Activated naive CD8-positive, alpha-beta T cell treated with anti-CD3 and anti-CD28 coated beads, Interleukin-2, amount 50 U/mL, for 16 hours (primary cell): ENCODE results near the gene RAB36.
"Not testable (repeated sequence)": the region's sequence is repeated elsewhere in the genome, so short reads cannot be mapped to it uniquely, and the experiment has no call there.

ENCODE experiments used
- DNase-seq: peaks from one replicate; pipeline ENCODE4 v3.0.0-alpha.2; 2020; ENCODE audit warnings: low read depth, low spot score

RAB36 gene

DNA sequence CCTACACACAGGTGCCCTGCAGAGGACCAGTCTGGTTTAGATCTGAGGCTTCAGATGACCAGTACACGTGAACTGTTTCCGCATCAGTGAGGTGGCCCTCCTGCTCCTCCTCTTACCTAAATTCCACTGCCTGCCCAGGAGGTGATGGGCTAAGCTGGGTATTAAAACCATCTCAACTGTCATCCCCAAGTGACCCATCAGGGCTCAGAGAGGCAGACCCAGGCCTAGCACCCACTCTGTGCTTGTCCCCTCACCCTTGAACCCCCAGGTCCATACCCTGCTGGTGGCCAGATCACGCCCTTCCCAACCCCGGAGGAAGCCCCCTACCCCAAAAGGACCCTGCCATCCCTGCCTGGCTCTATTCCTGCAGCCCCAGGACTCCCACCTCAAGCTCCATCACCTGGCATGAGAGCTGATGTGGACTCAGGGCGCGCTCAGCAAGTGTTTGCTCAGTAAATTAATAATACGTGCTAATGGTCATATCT, 24.8 kb upstream of the RAB36 start:
- DNase-seq, result no peak

DNA sequence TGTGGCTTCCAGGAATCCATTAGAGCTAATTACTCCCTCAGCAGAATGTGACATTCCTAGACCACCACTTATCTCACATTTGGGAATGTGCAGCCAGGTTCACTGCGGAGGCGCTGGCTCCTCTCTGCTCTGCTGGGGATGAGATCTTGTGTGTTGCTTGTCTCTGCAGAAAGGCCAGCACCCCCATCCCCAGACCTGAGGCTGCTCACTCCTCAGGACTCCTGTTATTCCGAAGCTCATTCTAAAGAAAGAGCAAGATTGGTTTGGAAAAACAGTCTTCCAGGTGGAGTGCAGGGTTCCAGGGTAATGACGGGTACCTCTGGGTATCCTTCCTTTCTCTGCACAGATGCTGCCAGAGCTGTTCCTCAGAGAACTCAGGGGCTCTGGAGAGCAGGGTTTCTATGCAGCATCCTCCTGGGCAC, 24.3 kb upstream of the RAB36 start:
- DNase-seq, result no peak

DNA sequence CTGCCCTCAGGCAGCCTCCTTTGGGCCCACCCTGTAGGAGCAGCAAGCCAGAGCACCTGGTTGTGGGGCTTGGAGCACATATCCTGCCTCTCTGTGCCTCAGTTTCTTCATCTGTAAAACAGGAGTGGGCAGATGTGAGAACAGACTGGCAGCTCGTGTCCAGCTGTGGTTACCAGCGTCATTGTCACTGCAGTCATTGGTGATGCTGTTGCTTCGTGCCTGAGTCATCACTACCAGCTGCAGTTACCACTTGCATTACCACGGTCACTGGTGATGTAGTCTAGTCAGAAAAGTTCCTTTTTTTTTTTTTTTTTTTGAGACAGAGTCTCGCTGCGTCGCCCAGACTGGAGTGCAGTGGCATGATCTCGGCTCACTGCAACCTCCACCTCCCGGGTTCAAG, 23.9 kb upstream of the RAB36 start:
- no peak for DNase-seq

DNA sequence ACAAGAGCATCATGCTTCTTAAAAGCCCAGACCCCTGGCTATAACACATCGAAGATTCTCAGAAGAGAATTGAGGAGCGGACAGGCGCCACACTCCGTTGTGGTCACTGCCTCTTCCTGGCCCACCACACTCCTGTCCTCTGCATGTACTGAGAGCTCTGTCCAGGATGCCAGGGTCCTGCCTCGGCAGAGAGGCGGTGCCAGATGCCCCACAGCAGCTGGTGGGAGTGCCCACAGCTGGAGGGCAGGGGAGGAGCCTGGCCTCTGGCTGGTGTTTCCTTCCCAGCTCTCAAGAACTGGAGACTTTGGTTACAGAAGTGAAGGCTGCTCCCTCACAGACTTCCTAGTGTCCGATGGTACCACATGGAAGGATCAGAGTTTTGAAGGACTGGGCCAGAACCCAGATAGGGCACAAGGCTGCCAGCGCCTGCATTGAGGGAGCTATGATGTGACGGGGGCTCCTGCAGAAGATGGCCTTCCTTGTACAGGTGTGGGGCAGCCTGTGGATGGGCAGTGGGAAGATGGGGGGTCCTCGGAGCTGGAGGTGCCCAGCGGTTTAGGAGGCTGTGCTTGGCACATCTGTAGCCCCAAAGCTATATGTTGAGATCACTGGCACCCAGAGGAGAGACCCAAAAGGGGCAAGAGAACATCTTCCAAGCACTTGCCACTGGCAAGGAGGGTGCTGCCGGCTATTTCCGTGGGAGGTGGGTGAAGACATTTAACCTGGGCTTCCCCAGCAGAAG, 22.9 kb upstream of the RAB36 start:
- DNase-seq, result no peak

DNA sequence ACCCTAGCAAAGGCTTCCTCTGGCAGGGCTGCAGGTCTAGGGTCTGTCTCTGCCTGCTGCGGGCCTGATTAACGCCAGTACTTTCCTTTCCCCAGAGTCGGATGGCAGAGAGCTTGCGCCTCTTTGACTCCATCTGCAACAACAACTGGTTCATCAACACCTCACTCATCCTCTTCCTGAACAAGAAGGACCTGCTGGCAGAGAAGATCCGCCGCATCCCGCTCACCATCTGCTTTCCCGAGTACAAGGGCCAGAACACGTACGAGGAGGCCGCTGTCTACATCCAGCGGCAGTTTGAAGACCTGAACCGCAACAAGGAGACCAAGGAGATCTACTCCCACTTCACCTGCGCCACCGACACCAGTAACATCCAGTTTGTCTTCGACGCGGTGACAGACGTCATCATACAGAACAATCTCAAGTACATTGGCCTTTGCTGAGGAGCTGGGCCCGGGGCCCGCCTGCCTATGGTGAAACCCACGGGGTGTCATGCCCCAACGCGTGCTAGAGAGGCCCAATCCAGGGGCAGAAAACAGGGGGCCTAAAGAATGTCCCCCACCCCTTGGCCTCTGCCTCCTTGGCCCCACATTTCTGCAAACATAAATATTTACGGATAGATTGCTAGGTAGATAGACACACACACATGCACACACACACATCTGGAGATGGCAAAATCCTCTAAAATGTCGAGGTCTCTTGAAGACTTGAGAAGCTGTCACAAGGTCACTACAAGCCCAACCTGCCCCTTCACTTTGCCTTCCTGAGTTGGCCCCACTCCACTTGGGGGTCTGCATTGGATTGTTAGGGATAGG, 22.1 kb upstream of the RAB36 start:
- DNase-seq, result no peak

DNA sequence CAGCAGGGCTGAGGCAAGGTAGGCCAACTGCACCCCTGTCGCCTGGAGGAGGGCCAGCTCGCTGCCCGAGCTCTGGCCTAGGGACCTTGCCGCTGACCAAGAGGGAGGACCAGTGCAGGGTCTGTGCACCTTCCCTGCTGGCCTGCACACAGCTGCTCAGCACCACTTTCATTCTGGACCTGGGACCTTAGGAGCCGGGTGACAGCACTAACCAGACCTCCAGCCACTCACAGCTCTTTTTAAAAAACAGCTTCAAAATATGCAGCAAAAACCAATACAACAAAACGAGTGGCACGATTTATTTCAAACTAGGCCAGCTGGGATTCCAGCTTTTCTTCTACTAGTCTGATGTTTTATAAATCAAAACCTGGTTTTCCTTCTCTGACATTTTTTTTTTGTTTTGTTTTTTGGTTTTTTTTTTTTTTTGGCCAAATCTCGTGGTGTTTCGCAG, 21.4 kb upstream of the RAB36 start:
- no peak for DNase-seq

DNA sequence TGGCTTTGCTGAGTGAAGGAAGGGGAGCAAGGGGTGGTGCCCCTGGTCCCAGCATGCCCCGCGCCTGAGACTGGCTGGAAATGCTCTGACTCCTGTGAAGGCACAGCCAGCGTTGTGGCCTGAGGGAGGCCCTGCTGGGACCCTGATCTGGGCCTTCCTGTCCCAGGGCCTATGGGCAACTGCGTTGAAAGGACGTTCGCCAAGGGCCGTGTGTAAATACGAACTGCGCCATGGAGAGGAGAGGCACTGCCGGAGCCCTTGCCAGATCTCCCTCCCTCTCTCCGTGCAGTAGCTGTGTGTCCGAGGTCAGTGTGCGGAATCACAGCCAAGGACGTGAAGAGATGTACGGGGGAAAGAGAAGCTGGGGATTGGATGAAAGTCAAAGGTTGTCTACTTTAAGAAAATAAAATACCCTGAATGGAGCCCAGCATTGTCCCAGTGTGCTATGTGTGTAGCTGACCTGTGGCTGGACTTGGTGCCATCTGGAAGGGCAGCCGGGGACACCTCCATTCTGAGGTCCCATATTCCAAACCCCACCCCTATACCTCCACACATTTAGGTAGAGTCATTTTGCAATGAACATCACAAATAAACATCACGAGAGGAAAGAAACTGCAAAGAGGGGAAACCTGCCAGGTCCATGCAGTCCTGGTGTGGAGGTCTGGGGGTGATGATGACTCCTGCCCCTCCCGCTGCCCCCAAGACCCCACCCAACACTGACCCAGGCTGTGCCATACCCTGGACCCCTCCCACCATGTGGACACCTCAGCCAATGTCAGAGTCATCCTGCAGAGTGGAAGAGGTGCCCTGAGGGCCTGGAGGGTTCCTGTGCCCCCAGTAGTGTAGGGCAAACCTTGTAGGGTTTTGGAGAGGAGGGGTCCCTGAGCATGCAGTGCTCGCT, 20.4 kb upstream of the RAB36 start:
- DNase-seq, result no peak

DNA sequence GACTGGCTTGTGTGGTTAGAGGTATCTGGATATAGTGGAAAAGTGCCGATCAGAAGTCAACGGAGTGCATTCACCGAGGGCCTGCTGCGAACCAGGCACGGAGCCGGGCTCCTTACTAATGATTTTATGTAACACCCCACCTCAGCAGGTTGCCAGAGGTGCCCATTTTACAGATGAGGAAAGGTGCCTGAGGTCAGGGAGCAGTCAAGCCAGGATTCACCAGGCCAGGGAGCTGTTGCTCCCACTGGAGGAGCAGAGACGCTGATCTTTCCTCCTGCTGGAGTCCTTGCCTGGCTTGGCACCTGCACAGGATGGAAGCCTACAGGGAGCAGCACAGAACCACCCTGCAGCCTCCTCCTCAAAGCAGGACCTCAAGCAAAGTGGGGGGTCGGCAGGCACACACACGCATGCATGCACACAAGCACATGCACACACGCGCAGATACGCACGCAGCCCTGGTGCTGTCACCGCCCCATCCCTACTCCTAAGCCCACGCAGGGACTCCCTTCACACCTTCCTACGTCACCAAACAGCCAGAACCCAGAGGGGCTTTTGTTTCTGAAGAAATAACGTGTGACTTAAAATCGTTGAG, 19.7 kb upstream of the RAB36 start:
- DNase-seq, result no peak

DNA sequence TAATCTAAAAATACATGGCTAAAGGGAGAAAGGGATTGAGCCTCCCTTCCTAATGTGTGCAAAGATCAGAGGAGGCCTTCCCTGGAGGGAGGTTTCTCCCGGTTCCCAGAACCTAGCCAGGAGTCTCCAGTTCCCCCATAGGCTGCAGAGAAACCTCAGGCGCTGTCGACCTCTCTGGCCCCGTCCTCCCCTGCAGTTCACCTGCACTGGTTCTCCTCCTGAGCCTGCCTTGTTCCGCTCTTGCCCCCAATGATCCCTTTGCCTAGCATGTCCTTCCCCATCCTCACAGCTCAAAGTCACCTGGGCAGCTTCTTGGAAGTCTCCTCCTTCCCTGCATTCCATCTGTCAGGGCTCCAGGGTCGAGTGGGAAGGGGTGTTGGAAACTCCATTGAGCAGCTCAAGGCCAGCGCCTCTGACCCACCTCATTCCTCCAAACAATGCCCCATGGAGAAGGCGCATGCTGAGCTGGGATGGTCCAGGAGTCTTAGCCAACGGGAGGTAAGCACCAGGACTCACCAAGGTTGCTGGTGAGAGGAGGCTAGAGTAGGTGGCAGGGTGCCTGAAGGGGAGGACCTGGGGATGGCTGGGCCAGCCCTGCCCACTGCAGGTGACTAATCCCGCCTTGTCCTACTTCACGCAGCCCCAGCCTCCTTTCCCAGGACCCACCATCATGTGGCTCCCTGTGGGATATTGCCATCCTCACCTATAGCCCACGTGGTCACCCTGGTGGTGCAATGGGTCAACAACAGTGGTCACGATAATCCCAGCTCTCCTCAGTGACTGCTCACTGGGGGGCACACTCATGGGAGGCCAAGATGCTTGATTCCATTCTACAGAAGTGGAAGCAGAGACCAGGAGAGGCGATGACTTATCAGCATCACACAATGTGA, 18.9 kb upstream of the RAB36 start:
- DNase-seq, result no peak

DNA sequence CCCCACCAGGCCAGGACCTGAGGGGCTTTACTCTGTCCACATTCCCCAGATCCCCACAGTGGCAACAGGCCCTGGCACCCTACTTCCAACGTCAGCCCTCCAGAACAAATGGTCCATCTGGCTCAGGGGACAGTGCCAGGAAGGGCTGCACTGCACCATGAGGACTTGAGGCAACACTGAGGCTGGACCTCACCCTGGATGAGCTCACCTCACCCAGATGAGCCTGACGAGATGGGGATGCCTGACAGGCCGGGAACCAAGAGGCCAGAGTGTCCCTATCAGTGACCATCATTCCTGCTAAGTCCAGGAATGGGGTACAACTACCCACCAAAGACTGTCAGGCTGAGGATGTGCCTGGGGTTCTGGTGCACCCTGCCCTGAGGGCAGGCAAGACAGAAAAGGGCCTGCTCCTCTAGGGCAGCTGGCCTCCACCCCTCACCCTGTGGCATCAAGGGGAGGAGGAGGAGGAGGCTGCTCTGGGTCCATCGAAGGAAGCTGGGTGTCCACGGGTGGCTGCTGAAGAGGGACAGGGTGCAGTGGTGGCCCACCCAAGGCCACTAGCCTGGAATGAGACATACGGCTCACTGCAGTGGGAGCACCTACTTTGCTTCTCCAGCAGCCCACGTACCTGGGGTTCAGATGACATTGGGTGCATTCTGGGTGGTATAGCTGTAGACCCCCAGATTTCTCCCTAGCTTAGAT, 18.1 kb upstream of the RAB36 start:
- no peak for DNase-seq

DNA sequence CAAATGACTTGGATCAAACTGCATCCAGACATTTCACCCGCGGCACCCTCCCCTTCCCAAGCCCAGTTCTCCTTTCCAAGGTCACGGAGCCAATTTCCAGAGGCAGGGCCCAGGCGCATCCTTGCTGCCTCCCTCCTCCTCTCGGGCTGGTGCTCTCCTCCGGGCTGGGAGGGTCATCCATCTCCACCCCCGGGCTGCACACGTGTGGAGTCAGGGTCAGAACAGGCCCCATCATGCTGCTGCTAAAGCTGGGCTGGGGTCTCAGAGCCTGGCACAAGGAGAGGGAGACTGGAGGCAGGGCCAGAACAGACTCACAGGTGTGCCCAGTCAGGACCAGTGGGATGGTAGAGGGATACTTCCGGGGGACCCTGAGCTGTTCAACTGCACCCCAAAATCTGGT, 17.5 kb upstream of the RAB36 start:
- no peak for DNase-seq

DNA sequence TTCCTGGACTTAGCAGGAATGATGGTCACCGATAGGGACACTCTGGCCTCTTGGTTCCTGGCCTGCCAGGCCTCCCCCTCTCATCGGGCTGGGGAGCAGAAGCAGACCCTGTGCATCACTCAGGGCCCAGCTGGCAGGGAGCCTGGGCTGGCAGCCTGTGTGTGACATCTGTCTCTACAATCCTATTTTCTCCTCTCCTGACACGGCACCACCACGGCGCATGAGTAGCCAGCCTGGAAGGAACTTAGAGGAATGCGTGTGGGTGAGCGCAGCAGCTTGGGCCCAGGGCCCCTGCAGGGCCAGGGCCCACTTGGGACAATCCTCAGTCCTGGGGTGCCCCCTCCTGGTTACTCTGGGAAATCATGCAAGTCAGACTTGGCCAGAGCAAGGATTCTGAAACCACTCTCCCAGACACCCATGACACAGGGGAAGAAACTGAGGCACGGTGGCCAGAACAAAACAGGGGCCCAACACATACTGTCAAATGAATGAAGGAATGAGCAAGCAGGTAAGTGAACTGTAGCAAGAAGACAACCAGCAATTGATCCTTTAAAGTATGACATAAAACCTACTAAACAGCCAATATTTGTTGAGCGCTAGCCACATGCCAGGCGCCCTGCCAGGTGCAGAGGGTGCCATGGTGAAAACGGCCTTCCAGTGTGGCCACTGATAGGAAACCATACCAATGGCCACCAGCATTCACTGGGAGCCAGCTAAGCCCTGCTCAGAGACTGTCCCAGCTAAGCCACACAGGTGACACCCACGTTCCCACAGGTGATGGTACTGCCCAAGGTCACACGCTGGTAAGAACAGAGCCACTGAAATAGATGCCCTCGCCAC, 16.8 kb upstream of the RAB36 start:
- DNase-seq, result peak; percentile 67

DNA sequence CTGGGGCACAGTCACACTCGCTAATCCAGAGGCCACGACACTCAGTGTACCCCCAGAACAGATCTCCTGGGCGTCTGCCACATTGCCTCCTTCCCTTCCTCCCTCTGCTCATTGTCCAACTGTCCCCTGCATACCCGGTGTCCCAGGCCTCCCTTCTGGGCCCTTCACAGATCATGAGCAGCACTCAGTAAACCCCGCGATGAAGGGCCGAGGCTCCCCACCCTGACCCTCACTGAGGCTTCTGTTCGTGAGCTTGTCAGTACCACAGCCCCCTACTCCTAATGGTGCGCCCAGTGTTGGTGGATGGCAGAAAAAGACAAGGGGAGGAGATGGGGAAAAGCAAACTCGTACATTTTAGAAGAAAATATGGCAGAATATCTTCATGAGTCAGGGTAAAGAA, 16.1 kb upstream of the RAB36 start:
- no peak for DNase-seq

DNA sequence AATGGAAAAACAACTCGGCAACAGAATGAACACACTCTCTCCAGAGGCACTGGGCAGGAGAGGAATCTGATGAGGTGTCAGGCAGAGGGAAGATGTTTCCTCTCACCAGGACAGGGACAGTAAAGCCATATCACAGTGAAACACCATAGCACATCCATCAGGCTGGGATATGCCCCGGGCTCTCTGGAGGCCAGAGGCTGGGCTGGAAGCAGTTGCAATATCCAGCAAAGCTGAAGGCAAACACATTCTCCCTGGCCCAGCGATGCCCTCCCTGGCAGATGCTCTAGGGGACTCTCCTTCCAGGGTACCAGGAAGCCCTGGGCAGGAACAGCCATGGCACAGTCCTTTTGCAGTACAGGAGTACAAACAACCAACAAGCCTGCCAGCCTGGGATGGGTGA, 14.6 kb upstream of the RAB36 start:
- DNase-seq, result no peak

DNA sequence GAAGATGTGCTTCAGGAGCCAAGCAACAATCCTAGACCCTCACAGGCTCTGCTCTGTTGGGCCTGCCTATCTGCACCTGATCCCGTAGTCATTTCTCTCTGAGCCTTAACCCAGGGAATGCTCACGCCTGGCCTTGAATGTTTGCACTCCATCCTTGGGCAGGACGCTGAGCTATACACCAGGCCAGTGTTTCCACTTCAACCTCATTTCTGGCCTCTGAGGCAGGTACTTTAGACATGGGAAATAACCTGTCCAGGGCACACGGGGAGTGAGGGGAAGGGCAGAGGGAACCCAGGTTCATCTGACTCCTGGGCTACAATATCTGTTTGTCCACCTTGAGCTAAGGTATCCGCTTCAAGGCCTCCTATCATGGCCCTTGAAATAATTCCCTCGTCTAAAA, 13.3 kb upstream of the RAB36 start:
- no peak for DNase-seq

DNA sequence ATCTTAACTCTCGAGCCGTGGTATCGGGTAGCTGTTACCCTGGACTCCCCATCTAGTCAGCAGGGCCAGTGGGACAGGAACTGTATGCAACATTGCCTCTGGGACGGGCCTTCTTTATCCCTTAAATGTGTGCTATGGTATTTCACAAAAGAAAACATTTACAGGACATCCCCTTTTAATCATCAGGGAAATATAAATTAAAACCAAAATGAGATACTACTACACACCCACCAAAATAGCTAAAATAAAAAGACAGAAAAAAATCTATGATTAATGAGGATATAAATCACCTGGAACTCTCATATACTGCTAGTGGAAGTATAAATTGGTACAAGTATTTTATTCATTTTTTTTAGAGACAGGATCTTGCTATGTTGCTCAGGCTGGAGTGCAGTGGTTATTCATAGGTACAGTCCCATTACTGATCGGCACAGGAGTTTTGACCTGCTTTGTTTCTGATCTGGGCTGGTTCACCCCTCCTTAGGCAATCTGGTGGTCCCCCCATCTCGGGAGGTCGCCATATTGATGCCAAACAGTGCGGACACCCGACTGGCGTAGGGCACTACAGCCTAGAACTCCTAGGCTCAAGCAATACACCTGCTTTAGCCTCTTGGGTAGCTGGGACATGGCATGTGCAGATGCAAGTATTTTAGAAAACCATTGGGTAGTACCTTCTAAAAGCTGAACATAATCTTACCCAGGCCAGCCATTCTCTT, 12.7 kb upstream of the RAB36 start:
- no peak for DNase-seq

DNA sequence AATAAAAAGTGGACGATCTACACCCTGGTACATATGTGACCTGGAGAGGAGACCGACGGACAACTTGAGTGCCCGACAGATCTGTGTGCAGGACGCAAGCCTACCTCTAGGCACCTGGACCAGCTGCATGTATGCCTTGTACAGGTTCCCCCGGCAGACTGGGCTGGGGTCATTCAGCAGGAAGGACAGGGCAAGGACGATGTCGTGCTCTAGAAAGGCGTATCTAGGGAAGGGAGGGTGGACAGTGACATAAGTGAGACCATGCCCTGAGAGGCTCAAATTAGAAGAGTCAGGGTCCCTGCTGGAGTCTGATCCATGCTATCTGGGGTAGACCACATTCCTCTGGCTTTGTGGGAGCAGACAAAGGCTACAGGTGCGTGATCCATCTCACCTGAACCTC, 11.4 kb upstream of the RAB36 start:
- DNase-seq, result no peak

DNA sequence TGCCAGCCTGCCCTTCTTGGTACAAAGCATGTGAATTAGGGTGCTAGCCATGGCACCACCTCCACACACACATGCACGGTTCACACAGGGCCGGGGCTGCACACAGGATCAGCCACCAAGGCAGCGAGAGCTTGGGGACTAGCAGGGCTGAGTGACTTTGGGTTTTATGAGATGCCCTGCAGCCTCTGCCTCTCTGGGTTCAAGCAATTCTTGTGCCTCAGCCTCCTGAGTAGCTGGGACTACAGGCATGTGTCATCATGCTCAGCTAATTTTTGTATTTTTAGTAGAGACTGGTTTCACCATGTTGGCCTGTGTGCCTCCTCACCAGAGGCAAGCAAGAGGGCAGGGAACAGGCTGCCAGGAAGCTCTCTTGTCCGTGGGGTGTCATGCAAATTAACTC, 8.3 kb upstream of the RAB36 start:
- DNase-seq, result not testable (repeated sequence)
